ENCODE results near the gene SSU72.
"Not testable (repeated sequence)": the region's sequence is repeated elsewhere in the genome, so short reads cannot be mapped to it uniquely, and the experiment has no call there.

The SSU72 gene

DNA sequence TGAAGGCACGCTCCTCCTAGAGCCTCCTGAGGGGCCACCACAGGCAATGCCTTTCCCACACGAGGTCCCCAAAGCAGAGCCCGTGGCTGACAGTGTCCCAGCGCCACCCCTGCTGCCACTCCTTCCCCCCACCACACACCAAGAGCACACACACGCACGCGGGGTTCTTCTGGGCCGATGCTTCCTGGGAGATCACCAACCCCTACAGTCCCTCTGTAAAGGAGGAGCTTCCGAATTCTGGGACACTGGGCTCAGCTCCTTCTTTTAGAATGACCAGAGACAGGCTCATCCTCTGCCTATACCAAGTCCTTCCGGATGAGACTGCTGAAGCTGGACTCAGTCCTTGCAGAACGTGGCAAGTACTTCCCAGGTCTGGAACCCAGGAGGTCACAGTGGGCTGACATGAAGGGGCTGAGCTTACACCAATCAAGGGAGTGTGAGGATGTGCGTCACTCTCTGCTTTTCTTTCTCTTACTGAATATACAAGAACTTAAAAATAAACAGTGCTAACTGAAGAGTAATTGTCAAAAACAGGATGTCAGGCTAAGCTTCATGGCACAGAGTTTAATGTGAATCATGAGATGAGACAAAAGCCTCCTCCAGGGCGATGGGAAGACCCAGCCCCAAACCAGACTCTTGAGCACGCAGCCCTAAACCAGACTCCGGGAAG lies 12.7 kb downstream of the SSU72 start:
- TF ChIP-seq, protein P1, sequence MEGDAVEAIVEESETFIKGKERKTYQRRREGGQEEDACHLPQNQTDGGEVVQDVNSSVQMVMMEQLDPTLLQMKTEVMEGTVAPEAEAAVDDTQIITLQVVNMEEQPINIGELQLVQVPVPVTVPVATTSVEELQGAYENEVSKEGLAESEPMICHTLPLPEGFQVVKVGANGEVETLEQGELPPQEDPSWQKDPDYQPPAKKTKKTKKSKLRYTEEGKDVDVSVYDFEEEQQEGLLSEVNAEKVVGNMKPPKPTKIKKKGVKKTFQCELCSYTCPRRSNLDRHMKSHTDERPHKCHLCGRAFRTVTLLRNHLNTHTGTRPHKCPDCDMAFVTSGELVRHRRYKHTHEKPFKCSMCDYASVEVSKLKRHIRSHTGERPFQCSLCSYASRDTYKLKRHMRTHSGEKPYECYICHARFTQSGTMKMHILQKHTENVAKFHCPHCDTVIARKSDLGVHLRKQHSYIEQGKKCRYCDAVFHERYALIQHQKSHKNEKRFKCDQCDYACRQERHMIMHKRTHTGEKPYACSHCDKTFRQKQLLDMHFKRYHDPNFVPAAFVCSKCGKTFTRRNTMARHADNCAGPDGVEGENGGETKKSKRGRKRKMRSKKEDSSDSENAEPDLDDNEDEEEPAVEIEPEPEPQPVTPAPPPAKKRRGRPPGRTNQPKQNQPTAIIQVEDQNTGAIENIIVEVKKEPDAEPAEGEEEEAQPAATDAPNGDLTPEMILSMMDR (IDR thresholded peaks at IDR 0.05; ENCODE audit: extremely low read depth, insufficient read depth, missing control alignments) = no peak
- in situ Hi-C loops (cut with MboI; ENCODE audit: low pct_unique_long_range_greater_than_20kb, low sequenced_read_pairs, unreplicated experiment) = no loop called here
- DNase-seq (ENCODE audit: low spot score) = no peak

DNA sequence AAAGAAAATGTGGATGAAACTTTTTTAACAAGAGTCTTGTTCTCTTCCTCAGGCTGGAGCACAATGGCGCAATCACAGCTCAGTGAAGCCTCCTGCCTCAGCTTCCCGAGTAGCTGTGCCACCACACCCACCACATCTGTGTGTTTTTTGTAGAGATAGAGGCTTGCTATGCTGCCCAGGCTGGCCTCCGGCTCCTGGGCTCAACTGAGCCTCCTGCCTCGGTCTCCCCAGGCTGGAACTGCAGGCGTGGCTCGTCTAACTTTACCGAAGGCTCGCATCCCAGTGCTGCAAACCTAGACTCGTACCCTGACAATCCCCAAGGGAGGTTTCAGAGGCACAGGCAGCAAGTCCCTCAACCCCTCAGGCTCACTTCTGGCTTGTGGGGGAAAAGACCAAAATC lies 14.5 kb downstream of the SSU72 start:
- DNase-seq (ENCODE audit: low spot score) = no peak
- in situ Hi-C loops (cut with MboI; ENCODE audit: low pct_unique_long_range_greater_than_20kb, low sequenced_read_pairs, unreplicated experiment) = no loop called here
- TF ChIP-seq, protein P1 (IDR thresholded peaks at IDR 0.05; ENCODE audit: extremely low read depth, insufficient read depth, missing control alignments) = no peak

DNA sequence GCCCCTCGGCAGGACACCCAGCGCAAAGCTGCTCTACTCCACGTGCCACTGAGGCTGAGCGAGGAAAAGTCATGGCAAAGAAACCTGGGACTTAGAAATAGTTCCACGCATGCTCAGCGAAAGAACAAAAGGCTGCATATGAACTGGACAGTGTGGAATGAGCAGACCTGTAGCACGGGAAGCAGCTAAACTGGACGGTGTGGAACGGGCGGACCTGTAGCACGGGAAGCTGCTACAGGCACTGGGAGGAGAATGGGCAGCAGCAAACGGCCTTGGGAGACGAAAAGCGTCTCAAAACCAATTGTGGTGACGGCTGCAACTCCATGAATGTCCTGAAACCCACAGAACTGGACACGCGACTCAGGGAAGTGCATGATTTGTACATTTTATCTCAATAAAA lies 15.6 kb downstream of the SSU72 start:
- DNase-seq (ENCODE audit: low spot score) = no peak
- in situ Hi-C loops (cut with MboI; ENCODE audit: low pct_unique_long_range_greater_than_20kb, low sequenced_read_pairs, unreplicated experiment) = no loop called here
- TF ChIP-seq, protein P1 (IDR thresholded peaks at IDR 0.05; ENCODE audit: extremely low read depth, insufficient read depth, missing control alignments) = no peak

DNA sequence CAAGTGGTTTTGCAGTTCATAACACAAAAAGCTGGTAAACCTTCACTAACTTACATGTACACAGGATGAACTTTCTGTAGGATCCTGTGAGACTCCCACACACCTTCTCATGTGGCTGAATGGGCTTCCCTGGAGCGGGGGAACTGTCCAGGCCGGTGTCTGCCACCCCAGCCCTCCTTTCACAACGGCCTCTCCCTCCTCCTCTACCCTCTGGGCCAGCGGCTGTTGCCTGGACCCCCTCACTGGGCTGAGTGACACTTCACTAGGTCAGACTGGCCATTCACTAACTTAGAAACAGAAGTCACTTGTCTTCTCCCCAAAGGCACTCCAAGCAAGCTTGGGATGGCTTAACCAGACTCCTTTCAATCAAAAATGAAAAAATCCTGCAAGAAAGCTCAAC lies 16.1 kb downstream of the SSU72 start:
- in situ Hi-C loops (cut with MboI; ENCODE audit: low pct_unique_long_range_greater_than_20kb, low sequenced_read_pairs, unreplicated experiment) = no loop called here
- TF ChIP-seq, protein P1 (IDR thresholded peaks at IDR 0.05; ENCODE audit: extremely low read depth, insufficient read depth, missing control alignments) = no peak
- DNase-seq (ENCODE audit: low spot score) = no peak

DNA sequence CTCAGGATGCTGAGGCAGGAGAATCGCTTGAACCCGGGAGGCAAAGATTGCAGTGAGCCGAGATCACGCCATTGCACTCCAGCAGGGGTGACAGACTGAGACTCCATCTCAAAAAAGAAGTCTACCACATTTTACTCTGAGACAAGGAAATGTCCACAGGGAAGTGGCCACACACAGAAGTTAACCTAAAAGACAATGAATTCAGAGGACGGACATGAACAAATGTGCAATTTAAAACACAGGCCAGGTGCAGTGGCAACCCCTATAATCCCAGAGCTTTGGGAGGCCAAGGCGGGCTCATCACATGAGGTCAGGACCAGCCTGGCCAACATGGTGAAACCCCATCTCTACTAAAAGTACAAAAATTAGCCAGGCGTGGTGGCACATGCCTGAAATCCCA lies 17.0 kb downstream of the SSU72 start:
- in situ Hi-C loops (cut with MboI; ENCODE audit: low pct_unique_long_range_greater_than_20kb, low sequenced_read_pairs, unreplicated experiment); DNase-seq (ENCODE audit: low spot score): not testable (repeated sequence)

DNA sequence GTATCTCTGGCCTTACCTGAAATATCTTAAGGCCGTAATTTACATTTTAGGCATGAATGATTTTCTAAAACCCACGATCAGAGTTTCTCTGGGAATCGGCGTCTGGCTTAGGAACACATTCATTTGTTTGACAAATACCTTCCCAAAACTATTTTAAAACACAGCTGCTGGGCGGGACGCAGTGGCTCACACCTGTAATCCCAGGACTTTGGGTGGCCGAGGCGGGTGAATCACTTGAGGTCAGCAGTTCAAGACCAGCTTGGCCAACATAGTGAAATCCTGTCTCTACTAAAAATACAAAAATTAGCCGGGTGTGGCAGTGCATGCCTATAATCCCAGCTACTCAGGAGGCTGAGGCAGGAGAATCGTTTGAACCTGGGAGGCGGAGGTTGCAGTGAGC lies 17.7 kb downstream of the SSU72 start:
- in situ Hi-C loops (cut with MboI; ENCODE audit: low pct_unique_long_range_greater_than_20kb, low sequenced_read_pairs, unreplicated experiment); DNase-seq (ENCODE audit: low spot score): not testable (repeated sequence)

DNA sequence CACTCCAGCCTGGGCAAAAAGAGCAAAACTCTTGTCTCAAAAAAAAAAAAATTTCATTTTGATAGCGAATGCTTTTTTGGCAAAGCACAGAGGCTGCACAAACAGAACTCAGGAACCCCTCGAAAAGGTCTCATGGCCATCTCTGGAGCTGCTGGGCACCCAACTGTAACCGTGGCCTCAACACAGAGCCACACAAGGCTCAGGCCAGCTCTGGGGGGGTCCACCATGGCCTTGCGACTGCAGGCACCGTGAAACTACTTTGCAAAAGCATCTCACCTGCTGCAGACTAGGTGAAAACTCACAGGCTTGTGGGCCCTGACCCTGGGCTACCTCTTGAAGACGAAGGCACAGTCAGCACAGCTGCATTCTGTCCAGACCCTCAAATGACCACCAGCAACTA lies 18.2 kb downstream of the SSU72 start:
- in situ Hi-C loops (cut with MboI; ENCODE audit: low pct_unique_long_range_greater_than_20kb, low sequenced_read_pairs, unreplicated experiment) = no loop called here
- TF ChIP-seq, protein P1 (IDR thresholded peaks at IDR 0.05; ENCODE audit: extremely low read depth, insufficient read depth, missing control alignments) = no peak
- no peak for DNase-seq (ENCODE audit: low spot score)

All from GM13977 (cell line).